Mammary epithelial cell (primary cell): Measurements from ENCODE around the gene TVP23A.

Source experiments
- EZH2 ChIP-seq: IDR thresholded peaks from 2 replicates; pipeline ENCODE4 v1.6.1; 2012; ENCODE audit warnings: low read length, inconsistent platforms, borderline replicate concordance
- TF ChIP-seq, protein P1 (sequence below), 2 donors: IDR thresholded peaks in 1 of 2; conservative IDR thresholded peaks in 1 of 2; 2 replicates each; pipeline ENCODE4 v1.5.1; 2011 to 2012; ENCODE audit warnings: inconsistent platforms in 2 of 2, low read length in 2 of 2, mild to moderate bottlenecking in 2 of 2, control low read depth in 1 of 2, low read depth in 1 of 2; ENCODE audit not compliant: insufficient read depth in 1 of 2; ENCODE audit errors: extremely low read depth in 1 of 2

DNA sequence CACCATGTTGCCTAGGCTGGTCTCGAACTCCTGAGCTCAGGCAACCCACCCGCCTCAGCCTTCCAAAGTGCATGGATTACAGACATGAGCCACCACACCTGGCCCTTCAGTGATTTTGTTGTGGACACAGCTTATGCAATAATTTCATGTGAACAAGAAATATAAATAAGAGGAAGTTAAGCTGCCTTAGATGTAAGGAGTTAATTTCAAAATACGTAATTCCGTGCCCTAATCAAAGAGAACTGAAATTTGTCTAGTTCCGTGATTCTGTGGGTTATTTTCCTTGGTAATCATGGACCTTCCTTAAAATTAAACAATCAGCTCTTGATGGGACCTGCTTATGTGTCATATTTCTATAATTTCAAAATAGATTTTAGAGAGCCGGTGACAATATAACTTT is 11.9 kb downstream of the TVP23A start:
- TF ChIP-seq, protein P1, sequence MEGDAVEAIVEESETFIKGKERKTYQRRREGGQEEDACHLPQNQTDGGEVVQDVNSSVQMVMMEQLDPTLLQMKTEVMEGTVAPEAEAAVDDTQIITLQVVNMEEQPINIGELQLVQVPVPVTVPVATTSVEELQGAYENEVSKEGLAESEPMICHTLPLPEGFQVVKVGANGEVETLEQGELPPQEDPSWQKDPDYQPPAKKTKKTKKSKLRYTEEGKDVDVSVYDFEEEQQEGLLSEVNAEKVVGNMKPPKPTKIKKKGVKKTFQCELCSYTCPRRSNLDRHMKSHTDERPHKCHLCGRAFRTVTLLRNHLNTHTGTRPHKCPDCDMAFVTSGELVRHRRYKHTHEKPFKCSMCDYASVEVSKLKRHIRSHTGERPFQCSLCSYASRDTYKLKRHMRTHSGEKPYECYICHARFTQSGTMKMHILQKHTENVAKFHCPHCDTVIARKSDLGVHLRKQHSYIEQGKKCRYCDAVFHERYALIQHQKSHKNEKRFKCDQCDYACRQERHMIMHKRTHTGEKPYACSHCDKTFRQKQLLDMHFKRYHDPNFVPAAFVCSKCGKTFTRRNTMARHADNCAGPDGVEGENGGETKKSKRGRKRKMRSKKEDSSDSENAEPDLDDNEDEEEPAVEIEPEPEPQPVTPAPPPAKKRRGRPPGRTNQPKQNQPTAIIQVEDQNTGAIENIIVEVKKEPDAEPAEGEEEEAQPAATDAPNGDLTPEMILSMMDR (conservative IDR thresholded peaks at IDR 0.05 in 1 of 2, IDR thresholded peaks at IDR 0.05 in 1 of 2; ENCODE audit: extremely low read depth in 1 of 2, insufficient read depth in 1 of 2, low read depth in 1 of 2, low read length in 2 of 2), result no peak
- TF ChIP-seq EZH2, result no peak
